NCI-H345 (cell line): ENCODE measurements around the gene SLC12A7.
"Not testable (repeated sequence)": the region's sequence is repeated elsewhere in the genome, so short reads cannot be mapped to it uniquely, and the experiment has no call there.

Experiments used
- DNase-seq: peaks from one replicate; lab custom pipeline; 2025; lab: John Stamatoyannopoulos, UW

The SLC12A7 gene

GRCh38 chr5:1140818-1141189 is 28.9 kb upstream of the SLC12A7 start:
- no peak for DNase-seq

- peak; percentile 91 for DNase-seq
Measured at GRCh38 chr5:1140171-1140817, 28.4 kb upstream of the SLC12A7 start.

DNA sequence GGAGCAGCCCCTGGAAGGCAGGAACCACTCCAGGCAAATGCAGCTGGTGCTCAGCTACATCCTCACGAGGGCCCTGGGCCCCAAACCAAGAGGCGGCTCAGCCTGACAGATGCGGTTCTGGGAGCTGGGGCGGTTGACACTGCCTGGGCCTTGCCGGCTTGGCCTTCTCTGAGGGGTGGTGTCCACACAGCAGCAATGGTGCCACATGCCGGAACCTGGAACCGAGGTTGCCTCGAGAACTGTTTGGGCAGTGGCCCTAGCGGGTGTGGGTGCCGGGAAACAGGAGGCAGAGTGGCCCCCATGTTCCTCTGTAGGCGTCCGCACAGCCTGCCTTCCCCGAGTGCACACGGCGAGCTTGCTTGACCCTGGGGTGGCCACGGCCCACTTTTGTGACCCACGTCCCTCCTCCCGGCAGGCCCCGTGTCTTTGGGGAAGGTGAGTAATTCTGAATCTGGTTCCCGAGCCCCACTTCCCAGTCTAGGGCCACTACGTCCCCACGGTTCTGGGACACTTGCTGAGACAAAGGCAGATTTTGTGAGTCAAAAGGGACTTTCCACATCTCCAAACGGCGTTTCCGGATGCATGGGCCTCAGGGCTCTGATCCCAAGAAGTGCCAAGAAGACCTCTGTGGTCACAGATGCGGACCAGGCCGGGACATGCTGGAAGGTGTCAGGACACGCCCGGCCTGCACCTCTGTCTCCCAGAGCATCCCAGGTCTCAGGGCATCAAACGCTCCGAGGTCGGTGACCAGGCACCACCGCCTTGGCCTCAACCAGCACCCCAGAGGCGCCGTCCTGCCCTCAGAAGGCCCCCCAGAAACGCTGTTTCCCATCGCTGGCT is 27.7 kb upstream of the SLC12A7 start:
- DNase-seq = no peak

DNA sequence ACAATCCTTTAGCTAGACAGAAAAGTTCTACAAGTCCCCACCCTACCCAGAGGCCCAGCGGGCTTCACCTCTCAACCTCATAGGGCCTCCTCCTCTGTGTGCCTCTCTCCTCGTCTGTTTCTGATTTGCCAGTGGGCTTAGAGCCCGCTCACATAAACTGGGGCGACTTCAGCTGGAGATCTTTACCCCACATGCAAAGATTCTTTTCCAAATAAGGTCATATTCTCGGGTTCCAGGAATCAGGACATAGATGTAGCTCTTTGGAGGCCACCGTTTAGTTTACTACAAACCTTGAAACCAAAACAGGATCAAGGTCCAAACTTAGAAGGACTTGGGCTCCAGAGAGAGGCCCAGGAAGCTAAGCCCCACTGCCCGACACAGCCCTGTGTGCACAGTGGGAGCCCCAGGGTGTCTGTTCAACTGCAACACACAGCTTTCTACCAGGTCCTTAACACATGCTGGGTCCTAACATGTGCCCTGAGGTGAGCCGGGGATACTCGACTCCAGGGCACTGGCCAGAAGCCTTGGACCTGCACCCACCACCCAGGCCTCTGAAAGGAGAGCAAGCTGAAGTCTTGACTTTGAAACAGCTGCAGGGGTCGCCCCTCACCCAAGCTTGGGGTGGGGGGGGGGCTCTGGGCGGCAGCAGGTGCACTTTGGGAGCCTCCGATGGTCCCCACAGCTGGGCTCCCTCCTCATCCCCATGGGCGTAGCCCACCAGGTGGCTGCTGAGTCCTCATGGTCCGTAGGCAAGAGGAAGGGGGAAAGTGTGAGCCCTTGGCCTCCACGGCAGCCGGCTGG is 26.8 kb upstream of the SLC12A7 start:
- DNase-seq = no peak

GRCh38 chr5:1137567-1138444 is 25.9 kb upstream of the SLC12A7 start:
- DNase-seq = no peak

- no peak for DNase-seq
Measured at GRCh38 chr5:1136814-1137213, 25.0 kb upstream of the SLC12A7 start.

DNA sequence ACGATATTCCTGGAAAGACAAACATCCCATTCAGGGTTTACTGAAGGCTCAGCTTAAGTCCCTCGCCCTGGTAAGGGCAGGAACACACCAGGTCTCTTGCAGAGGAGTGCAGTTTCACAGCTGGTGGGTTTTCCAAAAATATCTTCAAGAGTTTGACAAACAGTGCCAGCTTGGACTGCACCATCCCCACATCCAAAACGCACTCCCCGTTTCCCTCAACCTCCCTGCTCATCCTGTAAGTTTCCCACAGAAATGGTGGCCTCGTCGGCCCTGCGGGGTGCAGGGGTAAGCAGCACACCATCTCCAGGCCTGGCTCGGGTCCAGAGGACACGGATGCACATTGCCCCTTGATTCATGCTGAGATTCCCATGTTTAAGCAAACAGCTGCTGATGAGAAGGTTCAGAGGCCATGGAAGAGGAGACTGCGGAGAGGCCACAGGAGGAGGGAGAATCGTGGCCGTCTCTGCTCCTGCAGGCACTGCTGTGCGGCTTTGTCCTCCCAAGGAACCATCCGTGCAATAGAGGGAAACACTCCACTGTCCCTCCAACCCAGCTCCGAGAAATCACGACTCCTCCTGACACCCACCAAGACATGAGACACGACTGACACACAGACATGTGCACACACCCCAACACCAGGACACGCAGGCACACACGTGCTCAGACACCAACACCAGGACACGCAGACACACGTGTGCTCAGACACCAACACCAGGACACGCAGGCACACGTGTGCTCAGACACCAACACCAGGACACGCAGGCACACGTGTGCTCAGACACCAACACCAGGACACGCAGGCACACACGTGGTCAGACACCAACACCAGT is 24.0 kb upstream of the SLC12A7 start:
- peak; percentile 80 for DNase-seq

GRCh38 chr5:1134478-1134877 is 22.6 kb upstream of the SLC12A7 start:
- DNase-seq = no peak

DNA sequence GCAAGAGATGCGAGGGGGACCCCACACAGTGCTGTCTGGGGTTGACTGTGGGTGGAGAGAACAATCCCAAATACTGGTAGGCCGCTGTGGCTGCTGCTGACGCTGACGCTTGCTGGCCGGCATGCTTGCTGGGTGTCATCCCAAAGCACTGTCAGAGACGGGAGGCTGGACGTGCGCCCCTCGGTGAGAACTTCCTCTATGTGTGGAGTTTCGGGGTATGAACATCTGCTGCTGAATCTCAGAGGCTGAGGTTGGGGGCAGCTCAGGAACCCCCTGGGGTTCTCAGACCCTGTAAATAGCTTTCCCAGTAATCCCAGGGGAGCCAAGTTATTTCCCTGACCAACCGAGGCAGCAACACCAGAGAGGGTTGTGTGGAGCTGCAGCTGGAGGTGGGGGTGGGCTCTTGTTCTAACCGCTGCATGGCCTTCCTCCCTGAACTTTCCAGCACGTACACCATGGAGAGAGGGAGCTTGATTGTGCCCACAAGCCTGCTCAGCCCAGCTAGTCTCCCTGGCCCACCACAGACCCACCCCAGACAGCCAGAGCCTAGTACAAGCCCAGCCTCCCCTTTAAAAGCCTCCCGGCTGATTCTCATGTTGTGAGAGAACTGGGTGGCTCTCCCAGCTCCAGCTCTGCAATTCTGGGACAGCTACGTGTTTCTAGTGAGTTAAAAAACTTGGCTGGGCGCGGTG is 21.8 kb upstream of the SLC12A7 start:
- DNase-seq = no peak

DNA sequence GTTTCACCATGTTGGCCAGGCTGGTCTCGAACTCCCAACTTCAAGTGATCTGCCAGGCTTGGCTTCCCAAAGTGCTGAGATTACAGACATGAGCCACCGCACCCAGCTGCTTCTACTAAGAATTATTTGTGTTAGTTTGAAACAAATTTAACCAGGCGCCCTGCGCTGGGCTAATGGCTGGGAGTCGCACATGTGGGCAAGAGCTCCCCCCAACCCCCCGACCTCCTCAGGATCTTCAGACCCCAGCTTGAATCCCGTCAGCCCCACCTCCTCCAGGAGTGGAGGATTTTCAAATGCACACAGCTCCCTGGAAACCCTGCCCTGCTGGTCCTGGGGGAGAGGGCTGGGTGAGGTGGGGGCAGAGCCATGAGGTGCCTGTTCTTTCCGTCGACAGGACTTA is 21.2 kb upstream of the SLC12A7 start:
- DNase-seq = no peak

GRCh38 chr5:1132570-1132969 is 20.7 kb upstream of the SLC12A7 start:
- DNase-seq = no peak

GRCh38 chr5:1131726-1132125 is 19.9 kb upstream of the SLC12A7 start:
- DNase-seq = no peak

- no peak for DNase-seq
Measured at GRCh38 chr5:1131191-1131621, 19.3 kb upstream of the SLC12A7 start.

DNA sequence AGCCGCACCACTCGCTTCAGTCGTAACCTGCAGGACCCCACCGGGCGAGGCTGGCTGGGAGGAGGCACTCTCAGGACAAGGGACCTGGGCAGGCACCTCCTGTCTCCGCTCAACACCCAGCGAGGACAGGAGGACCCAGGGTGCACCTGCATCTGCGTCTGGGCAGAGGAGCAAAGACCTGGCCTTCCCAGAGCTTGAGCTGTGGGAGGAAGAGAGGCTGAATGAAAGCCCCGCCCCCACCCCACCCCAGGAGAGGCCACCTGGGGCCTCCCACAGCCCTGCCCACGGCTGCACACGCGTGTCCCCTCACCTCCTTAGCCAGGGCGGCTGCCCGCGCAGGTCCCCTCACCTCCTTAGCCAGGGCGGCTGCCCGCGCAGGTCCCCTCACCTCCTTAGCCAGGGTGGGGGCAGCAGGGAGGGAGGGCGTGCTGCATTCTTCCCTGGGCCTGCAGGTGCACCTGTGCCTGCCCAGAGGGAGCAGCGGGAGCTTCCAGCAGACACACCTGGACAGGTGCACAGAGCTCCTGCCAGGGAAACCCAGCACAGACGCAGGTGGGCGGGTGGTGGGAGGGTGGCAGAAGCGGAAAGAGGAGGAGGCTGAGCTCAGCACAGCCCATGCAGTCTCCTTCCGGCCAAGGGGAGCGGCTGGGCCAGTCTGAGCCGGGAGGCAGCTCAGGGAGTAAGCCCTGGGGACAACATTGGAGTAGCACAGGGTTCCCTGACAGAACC is 18.5 kb upstream of the SLC12A7 start:
- DNase-seq = peak; percentile 92

GRCh38 chr5:1129711-1130055 is 17.8 kb upstream of the SLC12A7 start:
- no peak for DNase-seq

DNA sequence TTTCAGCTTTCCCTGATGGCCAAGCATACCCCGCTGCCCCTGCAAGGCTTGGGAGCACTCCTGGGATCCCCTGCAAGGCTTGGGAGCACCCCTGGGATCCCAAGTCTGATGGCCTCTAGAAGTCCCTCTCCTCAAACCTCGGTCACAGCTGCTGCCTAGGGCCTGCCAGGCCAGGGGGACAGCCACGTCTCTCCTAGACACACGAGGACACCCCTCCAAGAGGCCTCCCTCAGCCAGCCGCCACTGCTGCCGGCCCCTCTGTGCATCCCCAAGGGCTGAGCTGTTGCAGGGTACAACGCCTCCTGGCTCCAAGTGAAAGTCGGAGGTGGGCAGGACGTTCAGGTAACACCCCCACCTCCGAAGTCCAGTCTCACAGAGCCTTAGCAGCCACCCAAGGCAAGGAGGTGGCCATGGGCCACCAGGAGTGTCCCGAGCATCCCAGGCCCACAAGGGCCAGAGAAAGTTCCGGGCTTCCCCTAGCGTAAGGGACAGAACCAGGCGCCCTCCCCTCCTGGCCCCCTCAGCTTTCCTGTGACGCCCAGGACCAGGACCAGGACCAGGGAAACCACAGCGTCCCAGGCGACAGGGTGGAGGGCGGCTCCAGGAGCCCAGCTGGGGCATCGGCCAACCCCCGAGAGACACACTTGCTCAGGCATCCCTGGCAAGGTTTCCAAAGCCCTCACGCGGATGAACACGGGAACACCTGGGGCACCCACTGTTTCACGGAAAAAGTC is 17.3 kb upstream of the SLC12A7 start:
- no peak for DNase-seq

DNA sequence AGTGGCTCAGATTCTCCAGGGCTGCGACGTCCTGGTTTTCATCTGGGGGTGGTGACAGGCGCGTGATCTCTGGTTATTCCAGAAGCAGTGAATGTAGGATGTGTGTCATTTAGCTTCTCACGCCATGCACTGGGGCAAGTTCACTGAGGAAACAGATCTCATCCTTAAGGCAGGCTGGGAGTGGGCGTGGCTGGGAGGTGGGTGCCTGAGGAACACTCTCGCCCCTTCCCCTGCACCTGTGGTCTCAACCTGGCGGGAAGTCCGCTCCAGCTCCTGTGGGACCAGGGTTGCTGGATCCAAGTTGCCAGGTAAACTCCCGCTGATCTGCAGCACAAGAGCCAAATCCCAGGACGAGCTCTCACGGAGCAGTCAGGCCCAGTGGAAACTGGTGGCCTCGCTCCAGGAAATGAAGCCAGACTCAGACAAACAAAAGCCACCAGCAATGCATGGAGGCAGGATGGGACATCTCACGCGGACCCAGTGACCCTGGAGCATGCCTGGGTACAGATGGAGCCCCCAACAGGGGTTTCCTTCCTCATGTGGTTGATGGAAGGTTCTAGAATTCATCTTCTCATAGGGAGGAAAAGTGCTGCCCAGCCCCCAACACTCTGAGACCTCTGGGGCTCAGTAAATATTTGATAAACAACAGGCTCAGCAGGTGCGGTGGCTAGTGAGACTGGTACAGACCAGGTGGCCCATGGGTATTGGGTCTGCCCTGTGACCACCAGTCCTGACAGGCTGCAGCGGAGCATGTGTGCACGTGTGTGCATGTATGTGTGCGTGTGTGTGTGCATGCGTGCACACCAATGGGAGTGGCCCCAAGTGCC is 16.3 kb upstream of the SLC12A7 start:
- peak; percentile 75 for DNase-seq

DNA sequence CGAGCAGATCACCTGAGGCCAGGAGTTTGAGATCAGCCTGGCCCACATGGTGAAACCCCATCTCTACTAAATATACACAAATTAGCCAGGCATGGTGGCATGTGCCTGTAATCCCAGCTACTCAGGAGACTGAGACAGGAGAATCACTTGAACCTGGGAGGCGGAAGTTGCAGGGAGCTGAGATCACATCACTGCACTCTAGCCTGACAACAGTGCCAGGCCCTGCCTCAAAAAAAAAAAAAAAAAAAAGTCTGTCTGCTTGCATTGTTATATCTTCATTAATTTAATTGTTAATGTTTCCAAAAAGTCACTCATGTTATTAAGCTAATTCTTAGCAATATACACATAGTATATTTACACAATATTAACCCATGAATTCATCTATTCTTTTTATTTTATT is 13.8 kb upstream of the SLC12A7 start:
- not testable (repeated sequence) for DNase-seq
